ENCODE data around the gene NR6A1.

The NR6A1 gene

DNA sequence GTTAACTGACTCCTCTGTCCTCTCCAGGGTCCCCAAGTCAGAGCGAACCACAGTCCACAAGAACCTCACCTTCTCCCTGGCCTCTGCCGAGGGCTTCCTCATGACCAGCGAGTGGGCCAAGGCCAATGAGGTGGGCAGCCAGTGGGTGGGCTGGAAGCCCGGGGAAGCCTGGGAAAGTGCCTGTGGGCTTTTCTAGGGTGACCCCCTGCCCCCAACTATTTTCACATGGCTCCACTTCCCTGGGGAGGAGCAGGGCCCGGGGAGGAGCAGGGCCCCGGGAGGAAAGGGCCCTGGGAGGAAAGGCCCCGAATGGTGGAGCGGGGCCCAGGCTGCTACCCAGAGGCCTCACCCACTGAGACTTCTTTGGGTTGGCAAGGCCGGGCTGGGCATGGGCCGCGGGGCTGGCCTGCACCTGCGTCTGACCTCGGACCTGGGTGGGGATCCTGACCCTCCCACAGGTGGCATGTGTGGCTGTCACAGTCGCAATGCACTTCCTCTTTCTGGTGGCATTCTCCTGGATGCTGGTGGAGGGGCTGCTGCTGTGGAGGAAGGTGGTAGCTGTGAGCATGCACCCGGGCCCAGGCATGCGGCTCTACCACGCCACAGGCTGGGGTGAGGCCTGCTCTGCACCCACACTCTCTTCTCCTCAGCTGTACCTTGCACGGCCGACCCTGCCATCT is 302.9 kb downstream of the NR6A1 start:
- TF ChIP-seq POLR2AphosphoS5 (IDR thresholded peaks at IDR 0.05; ENCODE audit: low read depth) = no peak
- peak; percentile 92 for TF ChIP-seq SPI1 (IDR thresholded peaks at IDR 0.05; ENCODE audit: borderline replicate concordance, low read depth)
- Histone ChIP-seq H3K4me3 (replicated peaks; ENCODE audit: insufficient read depth, low read length) (no peak overlapping the region), H3K27me3 (ENCODE audit: insufficient read depth, poor library complexity, severe bottlenecking) (no peaks in the 10 kb centered on the region), H3K27ac (replicated peaks) (no peak overlapping the region)
- DNase-seq (ENCODE audit: low read depth in 1 of 2, low spot score in 1 of 2) = peak in 1 of 2 experiments; percentile 25

DNA sequence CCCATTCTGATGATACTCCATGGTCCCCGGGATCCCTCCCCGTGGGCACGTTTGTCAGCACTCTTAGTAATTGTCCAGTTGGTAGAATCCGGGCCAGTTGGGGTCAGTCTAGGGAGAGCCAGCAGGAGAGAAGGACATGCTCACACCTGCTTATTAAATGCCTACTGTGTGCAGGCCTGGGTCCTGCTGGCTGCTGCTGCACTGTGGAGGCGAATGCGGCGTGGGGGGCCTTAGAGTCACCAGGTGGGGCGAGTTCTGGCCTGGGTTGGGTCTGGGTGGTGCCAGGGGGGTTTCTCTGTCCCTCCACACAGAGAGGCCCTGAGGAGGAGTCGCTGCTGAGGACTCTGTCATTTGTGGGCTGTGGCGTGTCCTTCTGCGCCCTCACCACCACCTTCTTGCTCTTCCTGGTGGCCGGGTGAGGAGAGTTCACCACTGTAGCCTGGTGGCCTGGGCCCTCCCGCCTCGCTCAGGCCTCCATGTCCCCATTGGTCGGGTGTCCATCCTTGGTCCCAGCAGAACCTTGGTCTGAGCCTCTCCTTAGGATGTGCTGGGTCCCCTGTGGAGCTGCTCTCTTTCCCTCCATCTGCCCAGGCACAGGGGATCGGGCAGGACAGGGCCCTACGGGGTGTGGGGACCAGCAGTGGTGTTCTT is 303.6 kb downstream of the NR6A1 start:
- DNase-seq (ENCODE audit: low read depth in 1 of 2, low spot score in 1 of 2) = no peak
- no peaks in the 10 kb centered on the region for H3K27me3 ChIP-seq (ENCODE audit: insufficient read depth, poor library complexity, severe bottlenecking)
- H3K27ac ChIP-seq (replicated peaks) = no peak overlapping the region
- TF ChIP-seq, protein P1, sequence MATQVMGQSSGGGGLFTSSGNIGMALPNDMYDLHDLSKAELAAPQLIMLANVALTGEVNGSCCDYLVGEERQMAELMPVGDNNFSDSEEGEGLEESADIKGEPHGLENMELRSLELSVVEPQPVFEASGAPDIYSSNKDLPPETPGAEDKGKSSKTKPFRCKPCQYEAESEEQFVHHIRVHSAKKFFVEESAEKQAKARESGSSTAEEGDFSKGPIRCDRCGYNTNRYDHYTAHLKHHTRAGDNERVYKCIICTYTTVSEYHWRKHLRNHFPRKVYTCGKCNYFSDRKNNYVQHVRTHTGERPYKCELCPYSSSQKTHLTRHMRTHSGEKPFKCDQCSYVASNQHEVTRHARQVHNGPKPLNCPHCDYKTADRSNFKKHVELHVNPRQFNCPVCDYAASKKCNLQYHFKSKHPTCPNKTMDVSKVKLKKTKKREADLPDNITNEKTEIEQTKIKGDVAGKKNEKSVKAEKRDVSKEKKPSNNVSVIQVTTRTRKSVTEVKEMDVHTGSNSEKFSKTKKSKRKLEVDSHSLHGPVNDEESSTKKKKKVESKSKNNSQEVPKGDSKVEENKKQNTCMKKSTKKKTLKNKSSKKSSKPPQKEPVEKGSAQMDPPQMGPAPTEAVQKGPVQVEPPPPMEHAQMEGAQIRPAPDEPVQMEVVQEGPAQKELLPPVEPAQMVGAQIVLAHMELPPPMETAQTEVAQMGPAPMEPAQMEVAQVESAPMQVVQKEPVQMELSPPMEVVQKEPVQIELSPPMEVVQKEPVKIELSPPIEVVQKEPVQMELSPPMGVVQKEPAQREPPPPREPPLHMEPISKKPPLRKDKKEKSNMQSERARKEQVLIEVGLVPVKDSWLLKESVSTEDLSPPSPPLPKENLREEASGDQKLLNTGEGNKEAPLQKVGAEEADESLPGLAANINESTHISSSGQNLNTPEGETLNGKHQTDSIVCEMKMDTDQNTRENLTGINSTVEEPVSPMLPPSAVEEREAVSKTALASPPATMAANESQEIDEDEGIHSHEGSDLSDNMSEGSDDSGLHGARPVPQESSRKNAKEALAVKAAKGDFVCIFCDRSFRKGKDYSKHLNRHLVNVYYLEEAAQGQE (IDR thresholded peaks at IDR 0.05; ENCODE audit: insufficient replicate concordance, low read depth) = no peak
- TF ChIP-seq, protein P2, sequence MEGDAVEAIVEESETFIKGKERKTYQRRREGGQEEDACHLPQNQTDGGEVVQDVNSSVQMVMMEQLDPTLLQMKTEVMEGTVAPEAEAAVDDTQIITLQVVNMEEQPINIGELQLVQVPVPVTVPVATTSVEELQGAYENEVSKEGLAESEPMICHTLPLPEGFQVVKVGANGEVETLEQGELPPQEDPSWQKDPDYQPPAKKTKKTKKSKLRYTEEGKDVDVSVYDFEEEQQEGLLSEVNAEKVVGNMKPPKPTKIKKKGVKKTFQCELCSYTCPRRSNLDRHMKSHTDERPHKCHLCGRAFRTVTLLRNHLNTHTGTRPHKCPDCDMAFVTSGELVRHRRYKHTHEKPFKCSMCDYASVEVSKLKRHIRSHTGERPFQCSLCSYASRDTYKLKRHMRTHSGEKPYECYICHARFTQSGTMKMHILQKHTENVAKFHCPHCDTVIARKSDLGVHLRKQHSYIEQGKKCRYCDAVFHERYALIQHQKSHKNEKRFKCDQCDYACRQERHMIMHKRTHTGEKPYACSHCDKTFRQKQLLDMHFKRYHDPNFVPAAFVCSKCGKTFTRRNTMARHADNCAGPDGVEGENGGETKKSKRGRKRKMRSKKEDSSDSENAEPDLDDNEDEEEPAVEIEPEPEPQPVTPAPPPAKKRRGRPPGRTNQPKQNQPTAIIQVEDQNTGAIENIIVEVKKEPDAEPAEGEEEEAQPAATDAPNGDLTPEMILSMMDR (IDR thresholded peaks at IDR 0.05; ENCODE audit: insufficient read depth, low read length) = no peak
- no peak for TF ChIP-seq POLR2AphosphoS5 (IDR thresholded peaks at IDR 0.05; ENCODE audit: low read depth)
- no peak for TF ChIP-seq SPI1 (IDR thresholded peaks at IDR 0.05; ENCODE audit: borderline replicate concordance, low read depth)
- TF ChIP-seq GABPA (IDR thresholded peaks at IDR 0.05; ENCODE audit: low read depth) = no peak
- no peak overlapping the region for H3K4me3 ChIP-seq (replicated peaks; ENCODE audit: insufficient read depth, low read length)

Small RNAs within 50 kb of the gene (microRNA-seq; reads per million reads assigned to microRNA genes)
- gene MIR181A2 (33.8 reads per million, percentile 54 among the genes with 10 or more reads in this experiment), gene MIR181B2 (13.0 reads per million, percentile 37 among the genes with 10 or more reads in this experiment)

All from HL-60 (cell line).